Osteocyte (in vitro differentiated cells): ENCODE data around the gene PITPNM3. TPM values are rescaled to one million over a fixed set of nuclear protein-coding genes. Genes with fewer than 3 reads are reported as not detected.

Source experiments
- DNase-seq: peaks from one replicate; pipeline ENCODE4 v3.0.0; 2021; ENCODE audit warnings: mixed read lengths; ENCODE audit not compliant: unreplicated experiment; ENCODE audit errors: extremely low spot score
- H3K27ac Mint-ChIP-seq: one replicate; pipeline ENCODE4 v1.8.0; 2021; ENCODE audit warnings: mild to moderate bottlenecking, mixed read lengths; ENCODE audit not compliant: unreplicated experiment
- H3K27me3 Mint-ChIP-seq: one replicate; pipeline ENCODE4 v1.8.0; 2021; ENCODE audit warnings: mixed read lengths; ENCODE audit not compliant: unreplicated experiment
- H3K36me3 Mint-ChIP-seq: one replicate; pipeline ENCODE4 v1.8.0; 2021; ENCODE audit warnings: mixed read lengths; ENCODE audit not compliant: unreplicated experiment
- H3K4me1 Mint-ChIP-seq: one replicate; pipeline ENCODE4 v1.8.0; 2021; ENCODE audit warnings: mixed read lengths; ENCODE audit not compliant: unreplicated experiment
- H3K4me3 Mint-ChIP-seq: one replicate; pipeline ENCODE4 v1.8.0; 2021; ENCODE audit warnings: mild to moderate bottlenecking, moderate library complexity, mixed read lengths; ENCODE audit not compliant: unreplicated experiment
- H3K9me3 Mint-ChIP-seq: one replicate; pipeline ENCODE4 v1.8.0; 2021; ENCODE audit warnings: mixed read lengths; ENCODE audit not compliant: unreplicated experiment
- CTCF ChIP-seq: fragments of 200-600 bp; sonication (generic); IDR thresholded peaks from 2 replicates; pipeline ENCODE4 v1.5.0; 2021; ENCODE audit warnings: antibody characterized with exemption, mild to moderate bottlenecking, moderate library complexity
- total RNA-seq: library from RNA; stranded (reverse); gene quantifications from 2 replicates; pipeline ENCODE4 v1.2.1, GENCODE V29; 2021

Gene PITPNM3
- total RNA-seq, 1 donor from 2014 or later = 0.94 TPM

GRCh38 chr17:6541886-6542285 lies 14.5 kb downstream of the PITPNM3 start:
- H3K4me1 Mint-ChIP-seq = no peaks in the 10 kb centered on the region
- H3K27me3 Mint-ChIP-seq = peaks cover 5% of the 10 kb centered on the region
- peaks cover 3% of the 10 kb centered on the region for H3K9me3 Mint-ChIP-seq
- H3K27ac Mint-ChIP-seq = no peak overlapping the region
- no peak for TF ChIP-seq CTCF
- H3K36me3 Mint-ChIP-seq = peaks cover 2% of the 10 kb centered on the region
- no peak for DNase-seq
- no peak overlapping the region for H3K4me3 Mint-ChIP-seq

- H3K4me1 Mint-ChIP-seq = no peaks in the 10 kb centered on the region
Observed at GRCh38 chr17:6539871-6540270, 16.5 kb downstream of the PITPNM3 start.

GRCh38 chr17:6536566-6537065 lies 19.7 kb downstream of the PITPNM3 start:
- no peak for DNase-seq
- Mint-ChIP-seq H3K4me3 (no peak overlapping the region), H3K9me3 (peaks cover 3% of the 10 kb centered on the region), H3K27ac (no peak overlapping the region), H3K36me3 (peaks cover 2% of the 10 kb centered on the region), H3K4me1 (no peaks in the 10 kb centered on the region), H3K27me3 (peaks cover 9% of the 10 kb centered on the region)
- TF ChIP-seq CTCF = no peak

More at GRCh38 chr17:6539871-6540270, 16.5 kb downstream of the PITPNM3 start:
- Mint-ChIP-seq H3K36me3 (peaks cover 2% of the 10 kb centered on the region), H3K27ac (no peak overlapping the region), H3K9me3 (peaks cover 3% of the 10 kb centered on the region), H3K4me3 (no peak overlapping the region), H3K27me3 (peaks cover 5% of the 10 kb centered on the region)
- TF ChIP-seq CTCF = no peak
- no peak for DNase-seq

- no peak for TF ChIP-seq CTCF
- no peak for DNase-seq
- Mint-ChIP-seq H3K27ac (no peak overlapping the region), H3K4me3 (no peak overlapping the region), H3K4me1 (no peaks in the 10 kb centered on the region), H3K9me3 (peaks cover 3% of the 10 kb centered on the region), H3K27me3 (peaks cover 9% of the 10 kb centered on the region), H3K36me3 (peaks cover 2% of the 10 kb centered on the region)
Observed at GRCh38 chr17:6536053-6536452, 20.3 kb downstream of the PITPNM3 start.

GRCh38 chr17:6534846-6535514 lies 21.4 kb downstream of the PITPNM3 start:
- Mint-ChIP-seq H3K36me3 (peaks cover 2% of the 10 kb centered on the region), H3K4me1 (no peaks in the 10 kb centered on the region), H3K27me3 (peaks cover 8% of the 10 kb centered on the region), H3K27ac (no peak overlapping the region), H3K9me3 (peaks cover 3% of the 10 kb centered on the region), H3K4me3 (no peak overlapping the region)
- DNase-seq = no peak
- no peak for TF ChIP-seq CTCF
